NCI-H748 treated with DMSO at 0.1 percent for 48 hours (cell line): Measurements from ENCODE around the gene LIMA1.
"Not testable (repeated sequence)": the region's sequence is repeated elsewhere in the genome, so short reads cannot be mapped to it uniquely, and the experiment has no call there.

Experiments
- DNase-seq: peaks from one replicate; lab custom pipeline; 2025; lab: John Stamatoyannopoulos, UW

The LIMA1 gene

DNA sequence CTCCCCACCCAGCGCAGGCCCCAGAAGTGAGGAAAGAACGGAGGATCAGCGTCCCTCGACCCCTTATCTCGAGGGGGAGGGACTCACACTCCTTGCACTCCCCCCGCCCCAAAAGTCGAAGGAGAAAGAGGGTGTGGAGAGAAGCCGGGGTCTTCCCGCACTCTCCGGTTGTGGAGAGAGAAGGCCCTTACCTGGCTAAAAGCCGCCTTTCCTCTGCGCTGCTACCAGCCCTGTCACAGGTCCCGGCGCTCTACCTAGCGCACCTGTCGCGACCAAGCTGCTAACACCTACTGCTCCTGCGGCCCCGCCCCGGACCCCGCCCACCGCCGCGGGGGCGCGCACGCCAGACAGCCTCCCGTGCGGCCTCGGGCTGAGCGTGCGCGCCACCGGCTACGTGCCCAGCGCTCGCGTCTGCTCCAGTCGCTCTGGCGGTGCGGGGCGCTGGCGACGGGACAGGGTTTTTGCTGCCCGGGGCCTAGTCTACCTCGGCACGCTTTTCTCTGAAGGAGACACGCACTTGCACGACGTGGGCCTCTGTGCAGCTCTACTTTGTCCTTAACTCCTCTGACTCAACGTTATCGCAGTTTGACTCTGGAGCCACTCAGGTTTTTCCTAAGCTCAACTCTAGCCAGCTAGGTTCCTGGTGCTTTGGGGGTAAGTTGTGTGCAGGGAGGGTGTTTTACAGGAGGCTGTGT lies at the start of gene LIMA1:
TSS of gene LIMA1 (minus strand) at position 292 of the 695 bp plus-strand sequence. CDS start 34,769 bp downstream, outside the sequence.
- peak; percentile 77 for DNase-seq

DNA sequence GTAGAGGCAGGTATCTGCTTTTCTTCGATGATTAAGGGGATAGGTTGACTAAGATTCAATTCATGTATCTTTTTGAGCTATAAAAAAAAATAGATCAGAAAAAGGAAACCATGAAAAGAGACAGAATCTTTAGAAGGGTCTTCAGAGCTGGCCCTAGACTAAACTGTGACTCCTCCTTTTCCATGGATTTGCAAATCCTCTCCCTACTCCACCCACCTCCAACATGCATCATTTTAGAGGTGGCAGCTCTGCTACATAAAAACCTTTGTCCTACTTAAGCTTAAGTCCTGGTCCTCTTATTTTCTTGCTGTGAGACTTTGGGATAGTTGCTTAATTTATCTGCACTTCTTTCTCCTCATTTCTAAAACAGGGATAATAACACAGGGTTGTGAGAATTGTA lies 48.4 kb upstream of the LIMA1 start:
- DNase-seq, result no peak

DNA sequence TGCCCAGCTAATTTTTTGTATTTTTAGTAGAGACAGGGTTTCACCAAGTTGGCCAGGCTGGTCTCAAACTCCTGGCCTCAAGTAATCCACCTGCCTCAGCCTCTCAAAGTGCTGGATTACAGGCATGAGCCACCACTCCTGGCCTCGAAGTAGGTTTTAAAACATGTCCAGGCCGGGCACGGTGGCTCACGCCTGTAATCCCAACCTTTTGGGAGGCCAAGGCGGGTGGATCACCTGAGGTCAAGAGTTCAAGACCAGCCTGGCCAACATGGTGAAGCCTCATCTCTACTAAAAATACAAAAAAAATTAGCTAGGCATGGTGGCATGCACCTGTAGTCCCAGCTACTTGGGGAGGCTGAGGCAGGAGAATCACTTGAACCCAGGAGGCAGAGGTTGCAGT lies 45.3 kb upstream of the LIMA1 start:
- DNase-seq, result not testable (repeated sequence)

DNA sequence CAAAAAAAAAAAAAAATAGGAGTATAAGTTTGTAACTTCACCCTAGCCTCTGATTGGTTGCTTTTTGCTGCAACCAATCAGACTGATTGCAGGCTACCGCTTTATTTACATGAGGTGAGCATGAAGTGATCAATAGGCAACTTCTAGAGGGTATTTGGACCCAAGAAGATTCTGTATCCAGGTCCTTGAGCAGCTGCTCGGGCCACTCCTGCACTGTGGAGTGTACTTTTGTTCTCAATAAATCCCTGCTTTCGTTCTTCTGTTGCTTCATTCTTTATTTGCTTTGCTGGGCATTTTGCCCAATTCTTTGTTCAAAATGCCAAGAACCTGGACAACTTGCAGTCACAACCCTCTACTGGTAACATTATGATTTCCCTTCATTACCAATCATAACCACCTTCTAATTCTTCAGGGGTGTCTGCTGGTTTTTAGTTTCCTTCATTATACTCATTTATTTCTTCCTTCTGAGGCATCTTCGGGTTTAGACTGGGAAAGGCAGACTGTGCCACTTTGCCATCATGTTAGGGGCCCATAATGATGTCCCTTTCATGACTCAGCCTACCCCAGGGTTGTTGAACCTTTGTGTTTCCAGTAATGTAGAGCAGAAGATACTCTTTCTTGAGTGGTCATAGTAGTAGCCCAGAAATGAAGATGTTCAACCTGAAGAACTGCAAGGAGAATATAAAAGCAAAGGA lies 43.4 kb upstream of the LIMA1 start:
- no peak for DNase-seq

DNA sequence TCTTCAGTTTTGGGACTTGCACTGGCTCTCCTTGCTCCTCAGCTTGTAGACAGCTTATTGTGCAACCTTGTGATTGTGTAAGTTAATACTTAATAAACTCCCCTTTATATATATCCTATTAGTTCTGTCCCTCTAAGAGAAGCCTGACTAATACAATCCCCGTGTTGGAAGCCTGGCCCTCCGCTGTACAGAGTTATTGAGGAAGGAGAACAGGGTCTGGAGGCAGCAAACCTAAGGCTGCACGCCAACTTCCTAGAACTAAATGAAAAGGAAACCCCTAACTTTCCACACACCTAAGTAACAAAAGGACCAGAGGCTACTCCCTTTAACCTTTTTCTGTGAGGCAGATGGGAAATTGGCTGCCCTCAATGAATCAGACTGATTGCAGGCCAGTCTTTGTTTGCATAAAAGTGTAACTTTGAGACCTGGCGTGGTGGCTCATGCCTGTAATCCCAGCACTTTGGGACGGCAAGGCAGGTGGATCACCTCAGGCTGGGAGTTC lies 42.6 kb upstream of the LIMA1 start:
- no peak for DNase-seq

DNA sequence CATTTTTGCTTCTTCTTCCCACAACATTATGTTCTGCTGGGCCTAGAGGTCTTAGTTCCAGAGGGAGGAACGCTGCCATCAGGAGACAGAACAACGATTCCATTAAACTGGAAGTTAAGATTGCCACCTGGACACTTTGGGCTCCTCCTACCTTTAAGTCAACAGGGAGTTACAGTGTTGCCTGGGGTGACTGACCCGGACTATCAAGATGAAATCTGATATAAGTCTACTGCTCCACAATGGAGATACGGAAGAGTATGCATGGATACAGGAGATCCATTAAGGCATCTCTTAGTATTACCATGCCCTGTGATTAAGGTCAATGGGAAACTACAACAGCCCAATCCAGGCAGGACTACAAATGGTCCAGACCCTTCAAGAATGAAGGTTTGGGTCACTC lies 41.5 kb upstream of the LIMA1 start:
- not testable (repeated sequence) for DNase-seq

DNA sequence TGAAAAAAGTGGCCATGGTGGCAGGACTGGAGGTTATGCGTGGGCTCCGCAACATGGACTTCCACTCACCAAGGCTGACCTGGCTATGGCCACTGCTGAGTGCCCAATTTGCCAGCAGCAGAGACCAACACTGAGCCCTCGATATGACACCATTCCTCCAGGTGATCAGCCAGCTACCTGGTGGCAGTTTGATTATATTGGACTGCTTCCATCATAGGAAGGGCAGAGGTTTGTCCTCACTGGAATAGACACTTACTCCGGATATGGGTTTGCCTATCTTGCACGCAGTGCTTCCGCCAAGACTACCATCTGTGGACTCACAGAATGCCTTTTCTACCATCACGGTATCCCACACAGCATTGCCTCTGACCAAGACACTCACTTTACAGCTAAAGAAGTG lies 40.8 kb upstream of the LIMA1 start:
- DNase-seq, result not testable (repeated sequence)

DNA sequence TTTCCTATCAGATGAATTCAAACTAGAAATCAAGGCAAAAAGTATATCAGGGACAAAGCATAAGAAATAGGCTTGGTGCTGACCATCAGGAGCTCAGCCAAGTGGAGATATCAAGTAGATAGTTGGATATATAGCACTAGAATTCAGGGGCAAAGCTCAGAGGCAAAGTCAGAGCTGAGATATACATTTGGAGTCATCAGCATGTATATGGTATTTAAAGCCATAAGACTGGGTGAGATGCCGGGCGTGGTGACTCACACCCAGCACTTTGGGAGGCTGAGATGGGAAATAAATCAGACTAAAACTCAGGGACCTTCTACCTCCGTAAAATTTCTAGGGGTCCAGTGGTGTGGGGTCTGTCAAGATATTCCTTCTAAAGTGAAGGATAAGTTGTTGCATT lies 38.9 kb upstream of the LIMA1 start:
- DNase-seq, result no peak

DNA sequence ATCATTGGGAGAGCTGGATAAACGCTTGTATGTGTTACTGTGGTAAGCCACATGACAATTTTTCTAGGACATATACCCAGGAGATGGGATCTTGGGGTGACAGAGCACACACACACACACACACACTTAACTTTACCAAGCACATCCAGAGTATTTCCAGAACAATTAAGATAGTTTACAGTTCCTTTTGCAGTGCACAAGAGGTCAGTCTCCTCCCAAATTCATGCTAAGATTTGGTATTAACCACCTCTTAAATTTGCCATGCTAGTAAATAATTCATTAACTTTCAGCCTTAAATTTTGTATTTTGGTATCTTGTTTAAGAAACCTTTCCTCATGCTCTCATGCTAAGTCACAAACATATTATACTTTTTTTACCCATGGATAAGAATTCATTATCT lies 33.9 kb upstream of the LIMA1 start:
- no peak for DNase-seq

DNA sequence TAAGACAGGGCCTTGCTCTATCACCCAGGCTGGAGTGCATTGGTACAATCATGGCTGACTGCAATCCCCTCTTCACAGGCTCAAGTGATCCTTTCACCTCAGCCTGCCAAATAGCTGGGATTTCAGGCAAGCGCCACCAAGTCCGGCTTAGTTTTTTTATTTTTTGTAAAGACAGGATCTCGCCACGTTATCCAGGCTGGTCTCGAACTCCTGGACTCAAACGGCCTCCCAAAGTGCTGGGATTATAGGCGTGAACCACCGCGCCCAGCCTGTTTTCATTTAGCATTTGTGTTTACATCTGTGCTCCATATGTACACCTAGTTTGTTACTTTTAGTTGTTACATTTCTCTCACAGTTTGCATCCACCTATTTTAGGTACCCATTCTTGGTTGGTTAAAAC lies 32.5 kb upstream of the LIMA1 start:
- DNase-seq, result no peak

DNA sequence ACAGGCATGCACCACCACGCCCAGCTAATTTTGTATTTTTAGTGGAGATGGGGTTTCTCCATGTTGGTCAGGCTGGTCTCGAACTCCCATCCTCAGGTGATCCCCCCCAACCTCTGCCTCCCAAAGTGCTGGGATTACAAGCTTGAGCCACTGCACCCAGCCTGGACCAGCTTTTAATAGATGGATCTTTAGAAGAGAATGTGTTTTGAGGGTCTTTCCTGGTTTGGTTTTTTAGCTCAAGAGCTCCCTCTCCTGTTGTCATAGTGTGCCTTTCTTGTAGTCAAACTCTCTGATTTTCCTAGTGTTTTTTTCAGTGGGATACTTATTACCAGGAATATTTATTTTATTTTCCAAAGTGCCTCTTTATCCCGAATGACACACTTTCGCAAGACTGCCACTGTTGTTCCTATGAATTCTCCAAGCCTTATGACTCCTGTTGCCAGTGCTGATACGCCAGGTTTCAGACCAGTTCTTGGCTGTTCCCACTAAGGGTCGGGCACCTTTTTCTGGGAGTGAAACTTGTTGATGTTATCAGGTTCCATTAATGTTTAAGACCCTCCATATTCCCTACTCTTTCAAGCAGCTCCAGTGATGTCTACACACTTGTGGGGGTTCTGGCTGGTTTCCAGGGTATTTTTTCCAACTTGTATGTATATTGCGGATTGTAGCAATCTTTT lies 31.5 kb upstream of the LIMA1 start:
- peak; percentile 16 for DNase-seq

DNA sequence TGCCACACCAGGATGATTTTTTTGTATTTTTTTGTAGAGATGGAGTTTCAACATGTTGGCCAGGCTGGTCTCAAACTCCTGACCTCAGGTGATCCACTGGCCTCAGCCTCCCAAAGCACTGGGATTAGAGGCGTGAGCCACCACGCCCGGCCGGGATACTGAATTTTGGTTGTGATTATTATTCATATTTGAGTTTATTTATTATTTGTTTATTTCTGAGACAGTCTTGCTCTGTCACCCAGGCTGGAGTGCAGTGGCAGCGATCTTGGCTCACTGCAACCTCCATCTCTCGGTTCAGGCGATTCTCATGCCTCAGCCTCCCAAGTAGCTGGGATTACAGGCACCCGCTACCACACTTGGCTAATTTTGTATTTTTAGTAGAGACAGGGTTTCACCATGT lies 30.7 kb upstream of the LIMA1 start:
- DNase-seq, result not testable (repeated sequence)

DNA sequence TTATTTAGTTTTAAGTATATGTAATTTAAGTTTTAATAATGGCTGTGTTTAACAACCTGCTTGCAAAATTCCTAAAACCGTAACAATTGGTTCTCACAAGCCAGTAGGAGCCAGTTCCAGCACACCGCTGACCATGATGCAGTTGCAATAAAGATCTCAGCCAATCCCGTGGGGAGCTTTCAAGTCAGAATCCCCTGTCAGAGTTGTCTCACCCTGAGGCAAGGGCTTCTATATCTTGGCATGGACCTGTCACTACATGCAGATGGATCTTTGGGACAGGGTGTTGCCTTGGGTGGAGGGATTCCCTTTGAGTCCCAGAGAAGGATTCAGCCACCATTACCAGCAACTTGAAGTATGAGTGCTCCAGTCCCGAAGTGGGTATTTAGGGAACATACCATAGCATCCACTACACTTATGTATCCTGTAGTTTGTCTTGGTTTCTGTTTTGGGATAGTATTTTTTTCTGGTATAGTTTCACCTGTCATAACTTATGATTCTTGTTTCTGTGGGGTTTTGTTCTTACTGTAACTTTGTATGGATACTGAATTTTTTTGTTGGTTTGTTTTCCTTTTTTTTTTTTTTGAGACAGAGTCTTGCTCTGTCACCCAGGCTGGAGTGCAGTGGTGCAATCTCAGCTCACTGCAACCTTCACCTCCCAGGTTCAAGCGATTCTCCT lies 30.1 kb upstream of the LIMA1 start:
- no peak for DNase-seq

DNA sequence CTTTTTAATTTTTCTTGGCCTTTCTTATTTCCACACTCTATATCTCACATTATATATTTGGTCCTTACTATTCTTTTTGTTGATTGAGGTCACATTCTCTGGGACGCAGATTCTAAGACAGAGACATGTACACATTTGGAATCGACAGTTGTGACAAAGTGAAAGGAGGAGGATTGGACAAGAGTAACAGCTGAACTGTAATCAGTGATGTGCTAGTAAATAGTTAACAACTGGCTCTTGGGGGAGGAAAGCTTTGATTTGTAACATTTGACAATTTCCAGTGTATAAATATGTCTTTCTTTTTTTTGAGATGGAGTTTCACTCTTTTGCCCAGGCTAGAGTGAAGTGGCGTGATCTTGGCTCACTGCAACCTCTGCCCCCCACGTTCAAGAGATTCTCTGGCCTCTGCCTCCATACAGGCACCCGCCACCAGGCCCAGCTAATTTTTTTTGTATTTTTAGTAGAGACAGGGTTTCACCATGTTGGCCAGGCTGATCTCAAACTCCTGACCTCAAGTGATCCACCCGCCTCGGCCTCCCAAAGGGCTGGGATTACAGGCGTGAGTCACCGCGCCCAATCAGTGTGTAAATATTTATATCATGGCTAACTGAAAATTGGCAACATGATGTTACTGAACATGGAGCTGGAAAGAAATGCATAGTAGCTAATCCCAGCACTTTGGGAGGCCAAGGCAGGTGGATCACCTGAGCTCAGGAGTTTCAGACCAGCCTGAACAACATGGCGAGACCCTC lies 28.7 kb upstream of the LIMA1 start:
- not testable (repeated sequence) for DNase-seq

DNA sequence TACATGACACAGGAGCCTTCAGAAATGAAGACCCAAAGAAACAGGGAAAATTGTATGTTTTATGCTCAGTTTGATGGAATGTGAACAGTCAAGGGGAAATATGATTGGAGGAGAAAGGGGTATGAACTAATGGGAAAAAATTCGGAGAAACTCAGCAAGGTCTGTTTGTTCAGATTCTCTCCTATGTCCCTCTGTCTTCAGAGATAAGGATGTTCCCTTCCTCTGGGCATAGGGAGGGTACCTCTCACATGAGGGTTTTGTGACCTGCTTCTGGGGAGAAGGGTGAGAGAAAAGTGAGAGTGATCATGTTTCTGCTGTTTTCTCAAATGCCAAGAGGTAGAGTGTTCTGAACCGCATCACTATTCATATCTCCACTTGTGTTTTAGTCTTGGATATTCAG lies 26.6 kb upstream of the LIMA1 start:
- no peak for DNase-seq

DNA sequence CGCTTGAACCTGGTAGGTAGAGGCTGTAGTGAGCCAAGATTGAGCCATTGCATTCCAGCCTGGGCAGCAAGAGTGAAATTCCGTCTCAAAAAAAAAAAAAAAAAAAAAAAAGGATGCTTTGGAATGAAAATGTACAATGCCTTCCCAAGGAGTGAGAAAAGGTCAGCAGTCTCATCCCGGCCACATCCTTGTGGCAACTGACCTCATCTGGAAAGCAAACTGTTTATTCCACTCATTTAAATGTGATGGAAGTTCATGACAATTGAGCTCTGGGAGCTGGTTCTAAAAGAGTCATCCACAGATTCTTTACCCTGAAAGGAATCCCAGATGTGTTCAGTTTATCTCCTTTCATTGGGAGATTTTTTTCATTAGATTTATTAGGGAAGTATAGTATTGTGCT lies 19.4 kb upstream of the LIMA1 start:
- DNase-seq, result no peak

DNA sequence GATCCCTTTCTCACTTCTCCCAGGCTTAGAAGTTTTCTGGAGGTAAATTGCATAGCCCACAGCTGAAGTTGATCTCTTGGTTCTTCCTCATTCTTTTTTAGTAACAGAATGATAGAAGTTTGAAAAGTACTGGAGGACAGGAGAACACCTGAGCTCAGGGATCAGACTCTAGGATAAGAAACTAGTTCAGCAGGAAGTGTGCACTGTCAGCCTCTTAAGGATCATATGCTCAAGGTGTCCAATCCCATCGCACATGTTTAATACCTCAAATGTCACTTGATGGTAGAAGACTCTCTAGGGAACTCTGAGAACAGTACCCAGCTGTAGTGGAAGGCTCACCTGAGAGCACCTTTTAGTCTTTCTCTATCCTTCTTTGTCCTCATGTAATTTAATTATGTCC lies 14.7 kb upstream of the LIMA1 start:
- no peak for DNase-seq

DNA sequence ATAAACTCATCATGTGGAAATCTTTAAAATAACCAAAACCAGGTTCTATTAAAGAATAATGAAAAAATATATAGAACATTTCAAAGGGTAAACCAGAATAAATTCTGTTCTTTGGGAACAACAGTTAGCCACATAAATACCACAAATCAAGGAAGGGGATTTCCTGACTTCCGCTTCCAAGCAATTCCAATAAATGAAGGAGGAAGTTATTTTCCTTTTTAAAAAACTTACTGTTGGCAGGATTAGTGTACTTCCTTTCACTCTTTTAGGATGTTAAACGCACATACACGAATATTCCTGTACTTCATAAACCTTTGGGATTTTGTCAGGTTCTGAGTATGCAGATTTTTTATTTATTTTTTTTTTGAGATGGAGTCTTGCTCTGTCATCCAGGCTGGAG lies 13.7 kb upstream of the LIMA1 start:
- DNase-seq, result no peak

DNA sequence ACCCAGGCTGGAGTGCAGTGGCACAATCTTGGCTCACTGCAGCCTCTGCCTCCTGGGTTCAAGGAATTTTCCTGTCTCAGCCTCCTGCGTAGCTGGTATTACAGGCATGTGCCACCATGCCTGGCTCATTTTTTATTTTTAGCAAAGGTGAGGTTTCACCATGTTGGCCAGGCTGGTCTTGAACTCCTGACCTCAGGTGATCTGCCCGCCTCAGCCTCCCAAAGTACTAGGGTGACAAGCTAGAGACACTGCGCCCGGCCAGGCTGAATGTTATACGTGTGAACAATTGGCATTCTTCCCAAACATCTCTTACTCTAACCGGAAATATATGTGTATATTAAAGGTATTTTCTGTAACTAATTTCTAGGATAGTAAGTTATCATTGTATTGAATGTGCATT lies 13.2 kb upstream of the LIMA1 start:
- no peak for DNase-seq

DNA sequence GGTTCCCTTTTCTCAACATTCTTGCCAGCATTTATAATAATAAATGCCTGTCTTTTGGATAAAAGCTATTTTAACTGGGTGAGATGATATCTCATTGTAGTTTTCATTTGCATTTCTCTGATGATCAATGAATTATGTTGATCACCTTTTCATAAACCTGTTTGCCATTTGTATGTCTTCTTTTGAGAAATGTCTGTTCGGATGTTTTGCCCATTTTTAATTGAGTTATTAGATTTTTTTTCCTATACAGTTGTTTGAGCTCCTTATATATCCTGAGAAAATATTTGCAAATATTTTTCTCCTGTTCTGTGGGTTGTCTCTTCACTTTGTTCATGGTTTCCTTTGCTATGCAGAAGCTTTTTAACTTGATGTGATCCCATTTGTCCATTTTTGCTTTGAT lies 8.1 kb upstream of the LIMA1 start:
- no peak for DNase-seq

DNA sequence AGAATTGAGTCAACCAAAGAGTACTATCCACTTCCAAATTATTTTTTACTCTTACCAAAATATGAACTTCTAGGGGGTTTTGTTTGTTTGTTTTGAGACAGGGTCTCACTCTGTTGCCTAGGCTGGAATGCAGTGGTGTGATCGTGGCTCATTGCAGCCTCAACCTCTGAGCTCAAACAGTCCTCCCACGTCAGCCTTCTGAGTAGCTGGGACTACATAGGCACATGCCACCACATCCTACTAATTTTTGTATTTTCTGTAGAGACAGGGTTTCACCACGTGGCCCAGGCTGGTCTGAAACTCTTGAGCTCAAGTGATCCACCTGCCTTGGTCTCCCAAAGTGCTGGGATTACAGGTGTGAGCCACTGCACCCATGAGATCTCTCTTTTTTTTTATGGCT lies 7.4 kb upstream of the LIMA1 start:
- DNase-seq, result not testable (repeated sequence)

DNA sequence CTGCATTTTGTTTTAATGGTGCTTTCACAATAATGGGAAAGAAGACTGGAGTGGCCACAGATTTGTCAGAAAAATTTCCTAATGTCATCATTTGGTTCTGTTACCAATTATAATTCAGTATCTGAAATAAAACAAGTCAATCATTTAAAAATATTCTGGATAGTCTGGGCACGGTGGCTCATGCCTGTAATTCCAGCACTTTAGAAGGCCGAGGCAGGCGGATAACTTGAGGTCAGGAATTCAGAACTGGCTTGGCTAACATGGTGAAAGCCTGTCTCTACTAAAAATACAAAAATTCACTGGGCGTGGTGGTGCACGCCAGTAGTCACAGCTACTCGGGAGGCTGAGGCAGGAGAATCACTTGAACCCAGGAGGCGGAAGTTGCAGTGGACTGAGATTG lies 4.0 kb upstream of the LIMA1 start:
- no peak for DNase-seq
